ENCODE results near the gene GFAP.

The GFAP gene

GRCh38 chr17:44915321-44915726 lies at the start of gene GFAP:
Gene GFAP (minus strand): TSS chr17:44915500. CDS start chr17:44915486, 14 bp downstream.
- Histone ChIP-seq H3K9me3 (ENCODE audit: control insufficient read depth in 2 of 2, low read length in 2 of 2) (no peaks in the 10 kb centered on the region), H3K27me3 (ENCODE audit: control insufficient read depth in 1 of 2, insufficient read depth in 2 of 2, low read length in 2 of 2) (peaks cover 4 to 5% of the 10 kb centered on the region in 2 donors), H3K4me3 (ENCODE audit: low read length in 2 of 2) (no peak within 1 kb of the TSS), H3K4me1 (ENCODE audit: control insufficient read depth, insufficient read depth, low read length) (peaks cover 36% of the 10 kb centered on the region), H3K36me3 (ENCODE audit: control insufficient read depth in 2 of 2, insufficient read depth in 2 of 2, low read length in 2 of 2) (no peaks in the 10 kb centered on the region), H3K9ac (ENCODE audit: low read length in 2 of 2) (peak within 1 kb of the TSS; percentile 21 to 26), H3K27ac (ENCODE audit: low read length) (peak within 1 kb of the TSS; percentile 71)

GRCh38 chr17:44961921-44962350 lies 46.6 kb upstream of the GFAP start:
- peaks cover 8% of the 10 kb centered on the region for H3K4me1 ChIP-seq (ENCODE audit: control insufficient read depth, insufficient read depth, low read length)
- H3K27ac ChIP-seq (ENCODE audit: low read length), result no peak overlapping the region
- H3K9ac ChIP-seq (ENCODE audit: low read length in 2 of 2), result no peak overlapping the region
- H3K9me3 ChIP-seq (ENCODE audit: control insufficient read depth in 2 of 2, low read length in 2 of 2), result no peaks in the 10 kb centered on the region
- H3K27me3 ChIP-seq (ENCODE audit: control insufficient read depth in 1 of 2, insufficient read depth in 2 of 2, low read length in 2 of 2), result peaks cover 16 to 18% of the 10 kb centered on the region in 2 donors
- H3K36me3 ChIP-seq (ENCODE audit: control insufficient read depth in 2 of 2, insufficient read depth in 2 of 2, low read length in 2 of 2), result no peaks in the 10 kb centered on the region
- no peak overlapping the region for H3K4me3 ChIP-seq (ENCODE audit: low read length in 2 of 2)

- H3K36me3 ChIP-seq (ENCODE audit: control insufficient read depth in 2 of 2, insufficient read depth in 2 of 2, low read length in 2 of 2), result no peaks in the 10 kb centered on the region
- H3K4me3 ChIP-seq (ENCODE audit: low read length in 2 of 2), result no peak overlapping the region
- no peak overlapping the region for H3K27ac ChIP-seq (ENCODE audit: low read length)
- peaks cover 4% of the 10 kb centered on the region for H3K4me1 ChIP-seq (ENCODE audit: control insufficient read depth, insufficient read depth, low read length)
- no peaks in the 10 kb centered on the region for H3K9me3 ChIP-seq (ENCODE audit: control insufficient read depth in 2 of 2, low read length in 2 of 2)
- H3K9ac ChIP-seq (ENCODE audit: low read length in 2 of 2), result no peak overlapping the region
- H3K27me3 ChIP-seq (ENCODE audit: control insufficient read depth in 1 of 2, insufficient read depth in 2 of 2, low read length in 2 of 2), result peaks cover 7 to 14% of the 10 kb centered on the region in 2 donors
Observed at GRCh38 chr17:44960691-44961090, 45.4 kb upstream of the GFAP start.

DNA sequence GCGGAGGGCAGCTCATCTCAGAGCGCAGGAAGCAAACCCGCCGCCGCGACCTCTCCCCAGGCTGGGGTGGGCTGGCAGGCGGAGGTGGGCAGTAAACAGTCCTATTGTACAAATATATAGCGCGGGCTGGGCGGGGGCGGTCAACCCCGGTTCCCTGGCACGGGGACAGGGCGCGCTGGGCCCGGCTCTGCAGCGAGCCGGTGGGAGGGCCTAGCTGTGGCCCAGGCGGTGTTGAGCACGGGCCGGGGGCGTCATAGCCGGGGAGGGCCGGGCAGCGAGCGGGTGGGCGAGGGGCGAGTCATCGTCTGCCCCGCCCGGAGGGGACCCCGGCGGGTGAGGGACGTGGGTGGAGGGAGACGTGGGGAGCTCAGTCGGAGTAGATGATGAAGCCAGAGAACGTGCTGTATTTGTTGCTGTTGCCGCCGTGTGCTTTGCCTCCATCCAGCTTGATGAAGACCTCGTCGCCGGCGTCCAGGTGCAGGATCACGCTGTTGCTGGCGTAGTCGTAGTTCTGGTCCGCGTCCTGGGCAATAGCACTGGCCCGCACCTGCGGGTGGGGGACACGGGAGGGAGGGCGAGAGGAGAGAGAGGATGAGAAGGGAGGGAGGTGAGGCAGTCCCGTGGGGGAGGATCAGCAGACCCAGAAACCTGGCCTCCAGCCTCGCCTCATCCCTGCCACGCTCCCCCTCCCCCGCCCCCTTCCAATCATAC lies 44.7 kb upstream of the GFAP start:
- no peak overlapping the region for H3K9ac ChIP-seq (ENCODE audit: low read length in 2 of 2)
- H3K4me3 ChIP-seq (ENCODE audit: low read length in 2 of 2), result no peak overlapping the region
- H3K4me1 ChIP-seq (ENCODE audit: control insufficient read depth, insufficient read depth, low read length), result peaks cover 4% of the 10 kb centered on the region
- H3K9me3 ChIP-seq (ENCODE audit: control insufficient read depth in 2 of 2, low read length in 2 of 2), result no peaks in the 10 kb centered on the region
- H3K27ac ChIP-seq (ENCODE audit: low read length), result no peak overlapping the region
- H3K27me3 ChIP-seq (ENCODE audit: control insufficient read depth in 1 of 2, insufficient read depth in 2 of 2, low read length in 2 of 2), result peaks cover 4 to 9% of the 10 kb centered on the region in 2 donors
- no peaks in the 10 kb centered on the region for H3K36me3 ChIP-seq (ENCODE audit: control insufficient read depth in 2 of 2, insufficient read depth in 2 of 2, low read length in 2 of 2)

GRCh38 chr17:44956998-44957981 lies 42.0 kb upstream of the GFAP start:
- Histone ChIP-seq H3K36me3 (ENCODE audit: control insufficient read depth in 2 of 2, insufficient read depth in 2 of 2, low read length in 2 of 2) (no peaks in the 10 kb centered on the region), H3K4me3 (ENCODE audit: low read length in 2 of 2) (no peak overlapping the region), H3K27ac (ENCODE audit: low read length) (no peak overlapping the region), H3K9ac (ENCODE audit: low read length in 2 of 2) (no peak overlapping the region), H3K4me1 (ENCODE audit: control insufficient read depth, insufficient read depth, low read length) (peaks cover 4% of the 10 kb centered on the region), H3K27me3 (ENCODE audit: control insufficient read depth in 1 of 2, insufficient read depth in 2 of 2, low read length in 2 of 2) (peaks cover 4 to 9% of the 10 kb centered on the region in 2 donors), H3K9me3 (ENCODE audit: control insufficient read depth in 2 of 2, low read length in 2 of 2) (no peaks in the 10 kb centered on the region)

GRCh38 chr17:44955674-44956425 lies 40.5 kb upstream of the GFAP start:
- Histone ChIP-seq H3K27me3 (ENCODE audit: control insufficient read depth in 1 of 2, insufficient read depth in 2 of 2, low read length in 2 of 2) (peaks cover 4 to 9% of the 10 kb centered on the region in 2 donors), H3K36me3 (ENCODE audit: control insufficient read depth in 2 of 2, insufficient read depth in 2 of 2, low read length in 2 of 2) (no peaks in the 10 kb centered on the region), H3K4me3 (ENCODE audit: low read length in 2 of 2) (no peak overlapping the region), H3K27ac (ENCODE audit: low read length) (no peak overlapping the region), H3K4me1 (ENCODE audit: control insufficient read depth, insufficient read depth, low read length) (peaks cover 4% of the 10 kb centered on the region), H3K9me3 (ENCODE audit: control insufficient read depth in 2 of 2, low read length in 2 of 2) (no peaks in the 10 kb centered on the region), H3K9ac (ENCODE audit: low read length in 2 of 2) (no peak overlapping the region)

DNA sequence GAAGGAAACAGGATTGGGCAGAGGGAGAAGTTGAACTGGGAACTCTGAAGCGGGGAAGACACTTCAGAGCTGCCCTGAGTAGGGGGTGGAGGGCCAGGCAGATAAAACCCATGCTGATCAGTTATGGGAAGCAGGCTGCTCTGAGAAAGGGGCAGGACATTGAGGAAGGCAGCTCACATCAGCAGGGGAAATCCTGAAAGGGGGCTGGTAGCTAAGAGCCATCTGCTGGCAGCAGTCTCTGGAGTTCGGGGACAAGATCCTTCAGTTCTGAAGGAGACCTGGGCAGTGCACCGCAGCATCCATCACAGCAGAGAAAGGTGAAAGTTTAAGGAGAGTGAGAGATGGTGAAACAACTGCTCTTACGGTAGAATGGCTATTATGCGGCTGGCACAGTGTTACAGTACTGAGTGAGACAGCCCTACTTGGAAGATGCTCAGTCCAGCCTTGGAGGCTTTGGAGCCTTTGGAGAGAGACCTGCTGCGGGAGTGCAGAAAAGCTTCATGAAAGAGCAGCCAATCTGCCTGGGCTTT lies 37.7 kb upstream of the GFAP start:
- H3K4me3 ChIP-seq (ENCODE audit: low read length in 2 of 2), result no peak overlapping the region
- H3K36me3 ChIP-seq (ENCODE audit: control insufficient read depth in 2 of 2, insufficient read depth in 2 of 2, low read length in 2 of 2), result no peaks in the 10 kb centered on the region
- no peak overlapping the region for H3K27ac ChIP-seq (ENCODE audit: low read length)
- H3K9me3 ChIP-seq (ENCODE audit: control insufficient read depth in 2 of 2, low read length in 2 of 2), result no peaks in the 10 kb centered on the region
- H3K27me3 ChIP-seq (ENCODE audit: control insufficient read depth in 1 of 2, insufficient read depth in 2 of 2, low read length in 2 of 2), result peaks cover 0 to 4% of the 10 kb centered on the region in 2 donors
- H3K4me1 ChIP-seq (ENCODE audit: control insufficient read depth, insufficient read depth, low read length), result peaks cover 5% of the 10 kb centered on the region
- no peak overlapping the region for H3K9ac ChIP-seq (ENCODE audit: low read length in 2 of 2)

- no peaks in the 10 kb centered on the region for H3K9me3 ChIP-seq (ENCODE audit: control insufficient read depth in 2 of 2, low read length in 2 of 2)
- peak overlapping the region in 1 of 2 donors; percentile 60 for H3K9ac ChIP-seq (ENCODE audit: low read length in 2 of 2)
- no peak overlapping the region for H3K27ac ChIP-seq (ENCODE audit: low read length)
- H3K36me3 ChIP-seq (ENCODE audit: control insufficient read depth in 2 of 2, insufficient read depth in 2 of 2, low read length in 2 of 2), result no peaks in the 10 kb centered on the region
- peaks cover 15% of the 10 kb centered on the region for H3K4me1 ChIP-seq (ENCODE audit: control insufficient read depth, insufficient read depth, low read length)
- H3K4me3 ChIP-seq (ENCODE audit: low read length in 2 of 2), result peak overlapping the region; percentile 88 to 89
- peaks cover 0 to 3% of the 10 kb centered on the region in 2 donors for H3K27me3 ChIP-seq (ENCODE audit: control insufficient read depth in 1 of 2, insufficient read depth in 2 of 2, low read length in 2 of 2)
Observed at GRCh38 chr17:44948315-44948795, 33.1 kb upstream of the GFAP start.

DNA sequence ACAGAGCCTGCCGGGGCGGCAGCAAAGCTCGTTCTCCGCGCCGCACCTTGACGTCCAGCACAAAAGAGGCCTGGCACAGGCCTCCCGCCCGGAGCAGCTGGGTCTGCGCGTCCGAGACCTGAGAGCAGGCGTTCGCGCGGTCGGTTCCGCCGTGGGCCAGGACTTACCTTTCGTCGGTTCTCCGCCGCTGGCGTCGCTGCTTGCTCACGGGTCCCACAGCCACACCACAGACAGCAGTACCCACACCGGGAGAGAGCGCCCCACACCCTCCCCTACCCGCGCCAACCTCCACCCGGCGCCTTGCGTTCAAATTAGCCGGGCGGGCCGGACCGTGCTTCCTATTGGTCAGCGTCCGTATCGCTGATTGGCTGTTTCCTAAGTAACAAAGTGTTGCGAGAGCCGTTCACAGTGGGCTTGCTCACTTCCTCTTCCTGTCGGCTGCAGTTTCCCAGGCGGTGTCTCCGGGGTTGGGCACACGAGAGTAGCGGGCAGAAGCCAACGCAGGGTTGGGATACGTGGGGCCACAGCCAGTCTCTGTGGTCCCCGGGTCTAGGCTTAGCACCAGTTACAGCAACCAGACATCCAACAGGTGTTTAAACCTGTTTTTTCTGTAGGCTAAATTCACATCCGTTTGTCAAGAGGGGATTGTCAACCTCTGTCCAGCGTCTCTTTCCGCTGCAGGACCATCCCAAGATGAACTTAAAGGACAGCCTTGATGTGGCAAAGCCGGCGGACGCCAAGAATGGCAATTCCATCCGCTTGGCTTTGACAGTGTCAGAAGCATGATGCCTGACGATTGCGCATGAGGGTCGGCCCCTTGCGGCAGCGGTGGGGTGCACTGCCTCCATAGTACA lies 32.4 kb upstream of the GFAP start, which contains the start of gene KIF18B:
KIF18B (minus strand) TSS at position 313 of the 854 bp plus-strand sequence. CDS start 11,429 bp downstream, outside the sequence.
- Histone ChIP-seq H3K4me1 (ENCODE audit: control insufficient read depth, insufficient read depth, low read length) (peaks cover 15% of the 10 kb centered on the region), H3K27me3 (ENCODE audit: control insufficient read depth in 1 of 2, insufficient read depth in 2 of 2, low read length in 2 of 2) (peaks cover 0 to 3% of the 10 kb centered on the region in 2 donors), H3K9me3 (ENCODE audit: control insufficient read depth in 2 of 2, low read length in 2 of 2) (no peaks in the 10 kb centered on the region), H3K36me3 (ENCODE audit: control insufficient read depth in 2 of 2, insufficient read depth in 2 of 2, low read length in 2 of 2) (no peaks in the 10 kb centered on the region), H3K27ac (ENCODE audit: low read length) (no peak within 1 kb of the TSS), H3K9ac (ENCODE audit: low read length in 2 of 2) (peak within 1 kb of the TSS; percentile 60 to 93), H3K4me3 (ENCODE audit: low read length in 2 of 2) (peak within 1 kb of the TSS; percentile 88 to 89)
